ENCODE data around the gene AFMID.
"Not testable (repeated sequence)": the region's sequence is repeated elsewhere in the genome, so short reads cannot be mapped to it uniquely, and the experiment has no call there.

Gene AFMID

DNA sequence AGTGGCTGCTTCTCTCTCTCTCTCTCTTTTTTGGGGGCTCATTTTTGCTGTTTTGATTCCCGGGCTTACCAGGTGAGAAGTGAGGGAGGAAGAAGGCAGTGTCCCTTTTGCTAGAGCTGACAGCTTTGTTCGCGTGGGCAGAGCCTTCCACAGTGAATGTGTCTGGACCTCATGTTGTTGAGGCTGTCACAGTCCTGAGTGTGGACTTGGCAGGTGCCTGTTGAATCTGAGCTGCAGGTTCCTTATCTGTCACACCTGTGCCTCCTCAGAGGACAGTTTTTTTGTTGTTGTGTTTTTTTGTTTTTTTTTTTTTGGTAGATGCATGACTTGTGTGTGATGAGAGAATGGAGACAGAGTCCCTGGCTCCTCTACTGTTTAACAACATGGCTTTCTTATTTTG is 36.6 kb downstream of the AFMID start:
- no peak for DNase-seq (ENCODE audit: low spot score)

DNA sequence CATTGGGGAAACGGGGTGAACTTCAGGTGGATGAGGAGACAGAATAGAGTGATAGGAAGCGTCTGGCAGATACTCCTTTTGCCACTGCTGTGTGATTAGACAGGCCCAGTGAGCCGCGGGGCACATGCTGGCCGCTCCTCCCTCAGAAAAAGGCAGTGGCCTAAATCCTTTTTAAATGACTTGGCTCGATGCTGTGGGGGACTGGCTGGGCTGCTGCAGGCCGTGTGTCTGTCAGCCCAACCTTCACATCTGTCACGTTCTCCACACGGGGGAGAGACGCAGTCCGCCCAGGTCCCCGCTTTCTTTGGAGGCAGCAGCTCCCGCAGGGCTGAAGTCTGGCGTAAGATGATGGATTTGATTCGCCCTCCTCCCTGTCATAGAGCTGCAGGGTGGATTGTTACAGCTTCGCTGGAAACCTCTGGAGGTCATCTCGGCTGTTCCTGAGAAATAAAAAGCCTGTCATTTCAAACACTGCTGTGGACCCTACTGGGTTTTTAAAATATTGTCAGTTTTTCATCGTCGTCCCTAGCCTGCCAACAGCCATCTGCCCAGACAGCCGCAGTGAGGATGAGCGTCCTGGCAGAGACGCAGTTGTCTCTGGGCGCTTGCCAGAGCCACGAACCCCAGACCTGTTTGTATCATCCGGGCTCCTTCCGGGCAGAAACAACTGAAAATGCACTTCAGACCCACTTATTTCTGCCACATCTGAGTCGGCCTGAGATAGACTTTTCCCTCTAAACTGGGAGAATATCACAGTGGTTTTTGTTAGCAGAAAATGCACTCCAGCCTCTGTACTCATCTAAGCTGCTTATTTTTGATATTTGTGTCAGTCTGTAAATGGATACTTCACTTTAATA is 37.3 kb downstream of the AFMID start:
- no peak for DNase-seq (ENCODE audit: low spot score)

DNA sequence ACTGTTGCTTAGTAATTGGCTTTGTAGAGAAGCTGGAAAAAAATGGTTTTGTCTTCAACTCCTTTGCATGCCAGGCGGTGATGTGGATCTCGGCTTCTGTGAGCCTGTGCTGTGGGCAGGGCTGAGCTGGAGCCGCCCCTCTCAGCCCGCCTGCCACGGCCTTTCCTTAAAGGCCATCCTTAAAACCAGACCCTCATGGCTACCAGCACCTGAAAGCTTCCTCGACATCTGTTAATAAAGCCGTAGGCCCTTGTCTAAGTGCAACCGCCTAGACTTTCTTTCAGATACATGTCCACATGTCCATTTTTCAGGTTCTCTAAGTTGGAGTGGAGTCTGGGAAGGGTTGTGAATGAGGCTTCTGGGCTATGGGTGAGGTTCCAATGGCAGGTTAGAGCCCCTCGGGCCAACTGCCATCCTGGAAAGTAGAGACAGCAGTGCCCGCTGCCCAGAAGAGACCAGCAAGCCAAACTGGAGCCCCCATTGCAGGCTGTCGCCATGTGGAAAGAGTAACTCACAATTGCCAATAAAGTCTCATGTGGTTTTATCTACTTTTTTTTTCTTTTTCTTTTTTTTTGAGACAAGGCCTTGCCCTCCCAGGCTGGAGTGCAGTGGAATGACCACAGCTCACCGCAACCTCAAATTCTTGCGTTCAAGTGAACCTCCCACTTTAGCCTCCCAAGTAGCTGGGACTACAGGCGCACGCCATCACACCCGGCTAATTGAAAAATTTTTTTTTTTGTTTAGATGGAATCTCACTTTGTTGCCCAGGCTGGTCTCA is 38.1 kb downstream of the AFMID start:
- DNase-seq (ENCODE audit: low spot score), result no peak

DNA sequence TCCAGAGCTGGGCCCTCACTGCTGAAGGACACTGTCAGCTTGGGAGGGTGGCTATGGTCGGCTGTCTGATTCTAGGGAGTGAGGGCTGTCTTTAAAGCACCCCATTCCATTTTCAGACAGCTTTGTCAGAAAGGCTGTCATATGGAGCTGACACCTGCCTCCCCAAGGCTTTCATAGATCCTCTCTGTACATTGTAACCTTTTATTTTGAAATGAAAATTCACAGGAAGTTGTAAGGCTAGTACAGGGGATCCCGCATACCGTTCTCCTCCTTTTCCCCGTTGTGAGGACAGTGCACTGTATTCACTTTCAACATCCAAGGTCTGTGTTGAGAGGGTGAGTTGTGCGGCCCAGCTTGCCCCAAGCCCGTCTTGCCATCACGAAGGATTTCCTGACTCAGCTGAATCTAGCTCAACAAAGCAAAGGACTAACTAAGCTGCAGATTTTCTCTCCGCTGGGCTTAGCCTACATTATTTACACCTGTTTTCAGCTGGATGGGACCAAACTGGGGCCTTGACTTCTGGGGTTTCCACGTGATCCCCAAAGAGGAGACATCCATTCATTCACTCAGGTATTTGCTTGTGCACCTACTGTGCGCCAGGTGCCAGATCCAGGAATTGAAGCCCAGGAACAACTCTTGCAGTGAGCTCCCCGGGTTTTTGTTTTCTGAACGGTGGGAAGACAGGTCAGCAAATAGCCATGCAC is 39.0 kb downstream of the AFMID start:
- DNase-seq (ENCODE audit: low spot score), result no peak

DNA sequence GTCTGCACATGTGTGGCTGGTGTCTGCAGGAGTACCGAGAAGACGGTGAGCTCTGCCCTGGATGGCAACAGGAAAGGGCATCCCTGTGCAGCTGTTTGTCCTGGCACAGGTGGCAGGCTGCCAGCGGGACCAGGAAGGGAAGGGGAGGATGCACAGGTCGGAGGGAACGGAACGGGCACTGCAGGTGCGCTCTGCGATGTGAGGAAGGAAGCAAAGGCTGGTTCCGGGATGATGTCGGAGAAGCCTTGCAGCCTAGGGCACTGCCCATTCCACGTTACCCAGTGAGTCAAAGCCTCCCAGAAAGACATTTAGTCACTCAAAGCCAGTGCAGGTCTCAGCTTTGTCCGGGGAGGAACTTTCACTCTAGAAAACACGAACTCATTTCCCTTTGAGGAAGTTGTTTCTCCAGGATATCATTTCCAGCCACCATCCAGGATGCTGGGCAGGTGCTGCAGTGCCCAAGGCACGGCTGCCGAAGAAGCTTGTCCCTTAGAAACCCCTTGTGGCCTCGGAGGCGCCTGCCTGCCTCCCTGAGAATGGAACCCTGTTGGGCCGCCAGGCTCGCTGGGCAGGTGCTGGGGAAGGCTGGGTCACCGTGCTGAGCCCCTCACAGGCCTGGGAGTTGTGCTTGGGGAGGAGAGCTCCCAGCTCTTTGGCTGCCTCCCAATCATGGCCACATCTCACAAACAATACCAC is 39.7 kb downstream of the AFMID start:
- DNase-seq (ENCODE audit: low spot score), result no peak

DNA sequence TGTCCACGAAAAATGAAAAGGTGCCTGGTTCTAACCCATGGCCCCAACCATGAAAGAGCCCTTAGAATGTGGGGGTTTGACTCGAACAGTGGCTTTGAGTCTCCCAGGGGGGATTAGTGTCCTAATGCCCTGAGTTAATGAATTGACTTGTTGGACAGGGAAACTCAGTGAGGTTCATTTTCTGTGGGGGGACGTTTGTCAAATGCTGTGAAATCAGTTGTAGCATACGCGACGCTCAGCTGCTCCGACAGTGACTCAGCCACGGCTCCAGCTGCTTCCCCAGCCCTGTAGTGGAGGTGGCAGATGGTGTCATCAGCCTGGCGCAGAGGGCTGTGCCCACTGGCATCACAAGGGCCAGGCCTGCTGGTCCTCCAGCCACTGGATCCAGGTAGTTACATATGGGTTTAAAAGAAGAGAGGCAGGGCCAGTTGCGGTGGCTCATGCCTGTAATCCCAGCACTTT is 40.3 kb downstream of the AFMID start:
- DNase-seq (ENCODE audit: low spot score), result no peak

DNA sequence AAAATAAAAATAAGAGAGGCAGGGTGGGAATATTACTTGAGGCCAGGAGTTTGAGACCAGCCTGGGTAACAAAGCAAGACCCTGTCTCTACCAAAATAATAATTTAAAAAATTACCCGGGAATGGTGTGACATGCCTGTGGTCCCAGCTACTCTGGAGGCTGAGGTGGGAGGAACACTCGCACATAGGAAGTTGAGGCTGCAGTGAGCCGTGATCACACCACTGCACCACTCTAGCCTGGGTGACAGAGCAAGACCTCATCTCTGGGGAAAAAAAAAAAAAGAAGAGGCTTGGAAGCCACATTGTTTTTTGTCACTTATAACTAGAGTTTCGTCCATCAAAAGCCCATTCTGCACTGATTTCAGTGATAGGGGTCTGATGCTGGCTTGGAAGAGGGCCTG is 41.0 kb downstream of the AFMID start:
- DNase-seq (ENCODE audit: low spot score), result no peak

DNA sequence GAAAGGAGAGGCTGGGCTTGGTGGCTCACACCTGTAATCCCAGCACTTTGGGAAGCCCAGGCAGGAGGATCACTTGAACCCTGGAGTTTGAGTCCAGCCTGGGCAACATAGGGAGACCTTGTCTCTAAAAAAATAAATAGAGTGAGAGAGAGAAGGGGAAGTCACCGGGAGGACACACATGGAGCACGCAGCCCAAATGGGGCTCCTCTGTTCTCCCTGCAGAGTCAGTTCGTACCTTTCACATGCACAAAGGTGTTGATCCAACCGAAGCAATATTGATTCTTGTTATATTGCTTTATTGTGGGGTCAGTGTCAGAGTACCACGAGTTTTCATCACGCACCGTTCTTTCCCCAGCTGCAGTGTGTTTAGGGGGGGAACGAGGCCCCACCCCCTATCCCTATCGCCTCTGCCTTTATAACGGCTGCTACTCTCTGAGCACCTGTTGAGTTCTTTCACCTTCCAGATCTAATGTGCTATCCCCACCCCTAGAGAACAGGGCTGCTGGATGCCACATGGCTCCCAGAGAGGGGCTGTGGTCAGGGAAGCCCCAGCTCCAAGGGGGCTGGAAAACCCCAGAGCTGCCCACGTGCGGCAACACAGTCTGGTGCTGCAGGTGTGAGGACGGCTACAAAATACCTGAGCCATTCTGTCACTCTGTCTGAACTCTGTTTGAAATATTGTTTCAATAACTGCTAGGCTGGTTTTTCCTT is 43.2 kb downstream of the AFMID start:
- DNase-seq (ENCODE audit: low spot score), result no peak

DNA sequence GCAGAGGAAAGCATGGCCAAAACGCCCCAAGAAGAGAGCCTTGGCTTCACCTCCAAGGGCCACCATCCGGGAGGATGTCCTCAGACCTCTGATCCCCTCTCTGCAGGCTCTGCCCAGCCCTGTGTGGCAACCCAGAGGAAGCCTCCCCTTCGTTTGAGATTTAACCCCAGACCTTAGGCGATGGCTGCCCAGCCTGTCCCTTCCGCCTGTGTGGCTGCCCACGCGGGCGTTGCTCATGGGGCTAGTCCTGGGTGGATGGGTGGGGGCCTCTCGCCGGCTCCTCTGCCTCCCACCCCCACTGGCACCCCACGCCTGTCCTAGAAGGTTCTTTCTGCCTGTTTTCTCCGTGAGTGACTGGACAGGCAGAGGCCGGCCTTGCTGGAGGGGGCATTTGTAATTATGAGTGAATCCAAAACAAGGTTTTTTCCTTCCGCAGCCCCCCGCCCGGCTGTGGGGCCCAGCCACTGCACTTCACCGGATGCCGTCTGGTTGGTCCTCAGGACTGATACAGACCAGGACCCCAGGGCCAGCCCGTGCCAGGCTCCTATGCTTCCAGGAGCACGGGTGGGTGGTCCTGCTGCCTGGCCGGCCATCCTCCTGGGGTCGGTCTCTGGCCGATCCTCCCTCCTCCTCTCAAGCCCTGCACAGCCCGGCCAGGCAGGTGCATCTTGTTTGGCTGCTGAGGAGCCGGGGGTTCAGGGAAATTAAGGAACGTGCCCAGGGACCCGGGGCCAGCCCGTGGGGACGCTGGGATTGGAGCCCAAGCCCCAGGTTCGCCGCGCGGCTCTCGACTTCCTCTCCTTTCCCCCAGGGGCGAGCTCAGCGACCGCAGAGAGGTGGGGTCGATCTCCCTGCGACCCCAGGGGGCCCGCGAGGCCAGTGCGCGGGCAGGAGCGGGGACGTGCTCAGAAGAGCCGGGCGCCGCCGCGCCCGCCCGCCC is 44.1 kb downstream of the AFMID start, which contains the start of gene TMEM235:
TMEM235 (plus strand) TSS at position 636 of the 940 bp plus-strand sequence. CDS start 393 bp downstream, outside the sequence.
- DNase-seq (ENCODE audit: low spot score), result no peak

DNA sequence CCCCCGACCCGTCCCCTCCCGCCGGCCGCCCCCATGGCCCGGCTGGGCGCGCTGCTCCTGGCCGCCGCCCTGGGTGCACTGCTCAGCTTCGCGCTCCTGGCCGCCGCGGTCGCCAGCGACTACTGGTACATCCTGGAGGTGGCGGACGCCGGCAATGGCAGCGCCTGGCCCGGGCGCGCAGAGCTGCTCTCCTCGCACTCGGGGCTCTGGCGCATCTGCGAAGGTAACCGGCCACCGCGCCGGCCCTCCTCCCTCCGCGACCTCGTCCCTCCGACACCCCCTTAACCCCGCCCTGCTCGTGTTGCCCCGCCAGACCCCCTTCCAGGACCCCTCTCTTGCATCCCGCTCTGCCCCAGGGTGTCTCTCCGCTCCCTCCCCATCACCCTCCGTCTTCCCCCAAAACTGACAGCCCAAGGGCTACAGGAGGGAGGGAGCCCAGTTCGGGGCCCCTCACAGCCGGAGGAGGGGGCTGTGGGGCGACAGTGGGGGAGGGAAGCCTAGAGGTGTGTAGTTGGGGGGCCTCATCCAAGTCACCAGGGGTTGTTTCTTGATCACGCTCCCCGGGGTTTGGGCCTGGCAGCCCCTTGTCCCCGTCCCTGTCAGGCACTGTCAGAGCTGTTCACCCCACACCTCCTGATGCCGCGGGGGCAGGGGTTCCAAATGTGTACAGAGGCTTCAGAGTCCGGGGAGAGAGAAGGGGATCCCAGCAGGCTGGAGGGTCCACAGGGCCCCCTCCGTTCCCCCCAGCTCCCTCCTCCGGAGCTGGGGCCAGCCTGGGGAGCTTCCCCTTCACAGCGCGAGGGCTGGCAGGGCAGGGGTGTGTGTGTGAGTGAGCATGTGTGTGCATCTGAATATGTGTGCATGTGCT is 45.1 kb downstream of the AFMID start:
- no peak for DNase-seq (ENCODE audit: low spot score)

DNA sequence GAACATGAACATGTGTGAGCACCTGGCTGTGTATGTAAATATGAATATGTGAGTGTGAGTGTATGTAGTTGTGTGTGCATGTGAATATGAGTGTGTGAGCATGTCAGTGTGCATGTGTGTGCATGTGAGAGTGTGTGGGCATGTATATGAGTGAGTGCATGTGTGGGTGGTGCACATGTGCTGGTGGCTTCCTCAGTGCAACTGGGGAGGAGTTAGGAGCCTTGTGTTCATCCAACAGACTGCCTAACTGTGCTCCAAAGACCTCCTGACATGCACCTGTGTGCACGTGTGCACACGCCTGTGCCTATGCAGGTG is 45.7 kb downstream of the AFMID start:
- DNase-seq (ENCODE audit: low spot score), result no peak

DNA sequence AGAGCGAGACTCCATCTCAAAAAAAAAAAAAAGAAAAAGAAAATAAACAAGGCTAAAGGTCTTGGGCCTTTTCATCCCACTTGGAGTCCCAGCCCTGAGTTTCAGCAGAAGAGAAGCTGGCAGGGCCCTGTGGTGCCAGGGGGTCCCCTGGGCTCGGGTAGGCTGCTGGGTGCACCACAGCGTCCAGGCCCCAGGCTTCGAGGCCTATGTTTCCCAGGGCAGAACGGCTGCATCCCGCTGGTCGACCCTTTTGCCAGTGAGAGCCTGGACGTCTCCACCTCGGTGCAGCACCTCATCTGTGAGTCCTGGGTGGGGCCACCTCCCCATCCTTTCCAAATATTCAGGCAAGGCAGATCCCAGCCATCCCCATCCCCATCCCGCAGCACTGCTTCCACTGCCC is 46.5 kb downstream of the AFMID start:
- DNase-seq (ENCODE audit: low spot score), result no peak

DNA sequence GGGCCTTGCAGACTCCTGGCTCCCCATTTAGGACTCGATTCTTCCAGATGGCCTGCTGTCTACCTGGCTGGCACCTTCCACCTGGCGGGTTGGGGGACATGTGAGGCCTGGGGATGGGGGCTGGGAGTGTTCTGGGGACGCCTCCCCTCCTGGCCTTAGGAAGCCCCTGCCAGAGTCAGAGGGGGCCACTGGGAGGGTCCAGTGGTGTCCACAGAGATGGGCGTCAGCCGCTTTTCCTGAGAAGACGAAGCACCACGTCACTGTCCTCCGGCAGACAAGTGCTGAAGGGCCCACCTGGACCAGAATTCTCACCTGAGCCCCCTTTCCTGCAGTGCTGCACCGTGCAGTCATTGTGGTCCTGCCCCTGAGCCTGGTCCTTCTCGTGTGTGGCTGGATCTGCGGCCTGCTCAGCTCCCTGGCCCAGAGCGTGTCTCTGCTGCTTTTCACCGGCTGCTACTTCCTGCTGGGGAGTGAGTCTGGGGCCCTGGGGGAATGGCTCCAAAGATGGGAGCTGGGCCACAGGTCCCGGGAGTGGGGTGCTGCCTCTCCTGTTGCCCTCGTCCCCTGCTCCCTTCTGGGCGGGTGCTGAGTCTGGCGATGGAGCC is 47.2 kb downstream of the AFMID start:
- DNase-seq (ENCODE audit: low spot score), result no peak

DNA sequence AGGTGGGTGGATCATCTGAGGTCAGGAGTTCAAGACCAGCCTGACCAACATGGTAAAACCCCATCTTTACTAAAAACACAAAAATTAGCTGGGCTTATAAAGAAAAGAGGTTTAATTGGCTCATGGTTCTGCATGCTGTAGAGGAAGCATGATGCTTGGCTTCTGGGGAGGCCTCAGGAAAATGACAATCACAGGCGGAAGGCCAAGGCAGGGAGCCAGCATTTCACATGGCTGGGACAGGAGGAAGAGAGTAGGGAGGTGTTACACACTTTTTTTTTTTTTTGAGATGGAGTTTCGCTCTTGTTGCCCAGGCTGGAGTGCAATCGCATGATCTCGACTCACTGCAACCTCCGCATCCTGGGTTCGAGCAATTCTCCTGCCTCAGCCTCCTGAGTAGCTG is 47.9 kb downstream of the AFMID start:
- not testable (repeated sequence) for DNase-seq (ENCODE audit: low spot score)

DNA sequence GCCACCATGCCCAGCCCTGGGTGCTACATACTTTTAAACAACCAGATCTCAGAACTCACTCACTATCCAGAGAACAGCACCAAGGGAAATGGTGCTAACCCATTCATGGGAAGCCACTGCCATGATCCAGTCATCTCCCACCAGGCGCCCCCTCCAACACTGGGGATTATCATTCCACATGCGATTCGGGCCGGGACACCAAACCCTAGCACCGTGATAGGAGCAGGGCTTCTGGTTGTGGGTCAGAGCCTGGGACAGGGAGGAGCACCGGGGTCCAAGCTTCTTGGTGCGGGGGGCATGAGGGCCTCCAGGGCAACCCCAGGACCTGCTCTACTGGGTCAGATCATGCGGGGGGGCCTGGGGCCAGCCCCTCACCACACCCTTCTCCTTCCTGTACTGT is 48.7 kb downstream of the AFMID start:
- DNase-seq (ENCODE audit: low spot score), result no peak

DNA sequence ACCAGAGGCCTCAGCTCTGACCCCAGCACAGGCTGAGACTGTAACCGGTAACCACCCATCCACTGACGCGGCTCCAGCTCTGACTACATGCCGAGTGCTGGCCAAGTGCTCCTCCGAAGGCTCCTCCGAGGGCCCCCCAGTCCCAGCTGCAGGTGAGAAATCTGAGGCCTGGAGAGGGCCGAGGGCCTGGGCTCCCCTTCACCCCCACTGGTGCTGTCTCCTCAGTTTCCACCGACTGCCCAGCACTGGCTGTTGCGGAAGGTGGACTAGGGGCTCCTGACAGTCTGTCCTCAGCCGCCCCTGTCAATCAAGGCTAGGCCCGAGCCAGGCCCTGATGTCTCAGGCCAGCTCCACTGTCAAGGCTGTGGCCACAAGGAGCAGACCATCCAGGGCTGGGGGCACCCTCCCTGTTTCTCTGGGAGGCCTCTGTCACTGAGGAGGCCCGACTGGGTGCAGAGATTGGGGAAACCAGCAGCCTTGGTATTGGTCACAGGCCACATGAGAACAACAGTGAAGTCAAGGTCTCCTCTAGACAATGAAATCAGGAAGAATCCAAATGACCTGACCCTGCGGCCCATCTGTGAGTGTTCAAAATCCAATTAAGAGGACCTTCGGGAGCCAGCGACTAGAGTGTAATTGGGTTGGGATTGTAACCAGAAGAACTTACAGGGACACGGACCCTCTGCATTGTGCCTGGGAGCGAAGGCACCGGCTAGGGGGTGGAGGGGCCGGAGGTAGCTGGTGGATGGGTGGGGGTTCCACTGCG is 49.4 kb downstream of the AFMID start:
- no peak for DNase-seq (ENCODE audit: low spot score)

DNA sequence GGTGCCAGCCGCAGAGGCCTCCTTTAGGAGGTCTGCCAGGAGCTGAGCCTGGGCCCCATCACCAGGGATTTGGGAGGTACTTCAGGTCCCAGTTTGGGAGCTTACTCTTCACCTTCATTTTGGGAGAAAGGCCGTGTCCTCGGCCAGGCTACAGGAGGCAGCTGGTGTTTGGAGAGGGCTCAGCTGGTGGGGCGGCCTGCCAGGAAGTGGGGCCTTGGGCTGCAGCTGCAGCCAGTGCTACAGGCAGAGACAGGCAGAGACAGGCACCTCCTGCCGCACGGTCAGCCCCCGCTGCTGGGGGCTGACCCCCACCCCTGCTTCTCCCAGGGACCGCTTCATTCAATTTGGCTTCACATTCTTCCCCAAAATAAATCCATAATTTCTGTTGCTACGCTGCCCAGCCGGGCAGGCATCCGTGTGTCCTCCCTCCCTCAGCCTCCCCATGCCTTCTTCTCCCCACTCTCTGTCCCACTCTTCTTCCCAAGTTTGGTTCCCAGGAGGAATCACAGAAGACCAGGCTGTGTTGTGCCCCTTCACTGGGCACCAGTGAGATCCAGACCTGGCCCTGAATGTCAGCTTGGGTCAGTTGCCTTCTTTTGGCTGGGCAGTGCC is 50.3 kb downstream of the AFMID start:
- DNase-seq (ENCODE audit: low spot score), result no peak

All from activated CD4-positive, alpha-beta T cell treated with anti-CD3 and anti-CD28 coated beads, Interleukin-2, Interleukin-4, amounts not matched to agents 100 ng/mL and 50 ng/mL, durations not matched to agents 16 hours and 8 hours (primary cell).